Inferior parietal cortex (tissue), 1 donor: ENCODE measurements around the gene SYT1.
A peak's percentile ranks its signal among the peaks of the same experiment; 100 is the strongest.
"Not testable (repeated sequence)": the region's sequence is repeated elsewhere in the genome, so short reads cannot be mapped to it uniquely, and the experiment has no call there.

Source experiments
- DNase-seq: peaks from one replicate; pipeline ENCODE4 v3.0.0-alpha.2; 2016; ENCODE audit errors: extremely low spot score

Gene SYT1

GRCh38 chr12:78966926-78967325 is 102.4 kb downstream of the SYT1 start:
- DNase-seq: no peak

- no peak for DNase-seq
Measured at GRCh38 chr12:78968226-78968625, 103.7 kb downstream of the SYT1 start.

GRCh38 chr12:78970041-78970440 is 105.5 kb downstream of the SYT1 start:
- DNase-seq: no peak

- no peak for DNase-seq
Measured at GRCh38 chr12:78977304-78977867, 112.8 kb downstream of the SYT1 start.

DNA sequence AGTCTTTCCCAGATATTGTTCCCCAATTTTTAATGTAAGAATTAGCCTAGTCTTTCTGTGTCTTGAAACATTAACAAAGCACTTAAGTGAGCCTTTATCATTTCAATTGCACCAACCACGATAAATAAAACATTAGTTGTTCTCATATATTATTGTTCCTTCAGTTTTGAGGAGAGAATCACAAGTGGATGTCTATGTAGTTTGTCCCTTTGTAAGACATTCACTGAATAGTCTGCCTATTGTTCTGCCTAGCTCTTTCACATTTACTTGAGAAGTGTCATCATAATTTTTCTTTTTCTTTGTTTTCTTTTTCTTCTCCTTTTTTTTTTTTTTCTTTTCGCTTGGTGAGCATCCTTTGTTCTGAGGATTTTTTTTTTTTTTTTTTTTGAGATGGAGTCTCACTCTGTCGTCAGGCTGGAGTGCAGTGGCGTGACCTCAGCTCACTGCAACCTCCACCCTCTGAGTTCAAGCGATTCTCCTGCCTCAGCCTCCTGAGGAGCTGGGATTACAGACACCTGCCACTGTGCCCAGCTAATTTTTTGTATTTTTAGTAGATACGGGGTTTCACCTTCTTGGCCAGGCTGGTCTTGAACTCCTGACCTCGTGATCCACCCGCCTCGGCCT is 129.7 kb downstream of the SYT1 start:
- DNase-seq: no peak

DNA sequence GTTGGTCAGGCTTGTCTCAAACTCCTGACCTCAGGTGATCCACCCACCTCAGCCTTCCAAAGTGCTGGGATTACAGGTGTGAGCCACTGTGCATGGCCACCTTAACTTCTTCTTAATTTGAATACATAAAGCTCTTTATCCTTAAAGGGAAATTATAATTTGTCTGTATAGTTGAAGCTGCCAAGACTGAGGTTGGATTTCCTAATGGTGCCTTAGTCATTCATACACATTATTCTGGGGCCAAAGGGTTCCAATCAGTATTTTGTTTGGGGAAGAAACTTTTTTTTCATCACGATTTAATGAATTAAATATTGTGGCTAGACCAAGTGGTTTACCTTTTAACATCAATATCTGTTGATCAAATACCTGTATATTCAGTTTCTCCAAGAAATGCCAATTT is 135.9 kb downstream of the SYT1 start:
- no peak for DNase-seq

DNA sequence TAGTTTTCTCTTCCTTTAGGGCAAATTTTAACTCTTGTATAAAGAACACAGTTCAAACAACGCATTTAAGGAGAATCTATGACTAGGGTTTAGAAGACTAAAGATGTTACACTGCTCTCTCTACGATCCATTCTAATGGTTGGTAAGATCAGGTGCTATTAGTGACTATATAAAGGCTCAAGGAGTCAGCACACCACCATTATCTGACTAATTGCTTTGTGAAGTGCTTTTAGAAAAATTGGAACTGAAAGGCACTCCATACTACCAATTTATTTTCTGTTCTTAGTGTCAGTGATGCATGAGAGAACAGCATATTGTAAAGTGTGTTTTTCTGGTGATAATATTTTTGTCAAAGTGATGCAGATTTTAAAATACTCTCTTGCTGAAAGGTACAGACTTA is 136.8 kb downstream of the SYT1 start:
- DNase-seq: no peak

GRCh38 chr12:79006306-79006705 is 141.7 kb downstream of the SYT1 start:
- no peak for DNase-seq

DNA sequence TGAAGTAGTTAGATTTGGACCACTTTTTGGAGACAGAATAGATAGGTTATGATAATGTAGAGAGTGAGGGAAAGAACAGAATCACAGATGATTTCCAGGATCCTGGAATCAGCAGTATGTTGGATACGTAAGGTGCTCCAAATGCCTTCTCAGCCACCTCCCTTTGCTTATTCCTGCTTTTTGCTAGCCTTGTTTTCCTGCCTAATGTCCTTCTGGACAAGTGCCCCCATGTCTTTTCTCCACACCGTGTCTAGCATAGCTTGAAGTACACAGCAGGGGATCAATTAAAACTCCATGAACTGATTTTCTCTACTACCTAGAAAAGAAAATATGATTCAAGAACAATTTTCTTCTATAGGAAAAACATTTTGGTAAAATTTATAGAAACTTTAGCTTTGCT is 144.0 kb downstream of the SYT1 start:
- DNase-seq: no peak

GRCh38 chr12:79012636-79013035 is 148.1 kb downstream of the SYT1 start:
- DNase-seq: no peak

DNA sequence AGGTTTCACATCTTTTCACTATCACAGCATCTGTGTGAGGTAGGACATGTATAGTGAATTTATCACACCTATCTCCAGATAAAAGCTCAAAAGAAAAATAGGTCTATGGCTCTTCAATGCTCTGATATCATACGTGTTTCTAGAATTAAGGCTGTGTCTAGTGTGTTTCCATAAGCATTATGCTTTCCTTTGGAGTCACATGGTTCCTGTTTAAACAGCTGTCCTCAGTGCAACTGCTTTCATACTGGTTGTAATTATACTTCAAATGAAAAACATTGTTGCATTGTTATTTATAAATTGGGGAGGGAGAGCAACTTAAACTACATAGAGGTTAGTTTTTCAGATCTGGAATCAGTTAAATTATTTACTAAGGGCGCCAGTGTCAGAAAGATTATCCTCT is 151.6 kb downstream of the SYT1 start:
- no peak for DNase-seq

DNA sequence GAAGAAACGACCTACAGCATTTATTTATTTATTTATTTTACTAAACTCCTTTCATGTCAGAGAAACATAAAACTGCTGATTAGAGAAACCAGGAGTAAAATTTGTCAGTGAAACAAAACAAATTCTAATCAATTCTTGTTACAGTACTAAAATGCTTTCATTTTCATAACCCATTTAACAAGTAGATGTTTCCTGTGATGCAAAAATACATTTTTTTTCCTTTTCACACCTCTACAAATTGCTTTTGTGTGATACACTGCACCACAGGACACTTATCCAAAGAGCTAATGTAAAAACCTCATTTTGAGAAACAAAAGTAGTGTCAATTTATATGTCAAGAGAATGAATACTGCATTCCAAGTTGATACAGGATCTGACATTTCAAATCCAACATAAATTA is 155.1 kb downstream of the SYT1 start:
- no peak for DNase-seq

DNA sequence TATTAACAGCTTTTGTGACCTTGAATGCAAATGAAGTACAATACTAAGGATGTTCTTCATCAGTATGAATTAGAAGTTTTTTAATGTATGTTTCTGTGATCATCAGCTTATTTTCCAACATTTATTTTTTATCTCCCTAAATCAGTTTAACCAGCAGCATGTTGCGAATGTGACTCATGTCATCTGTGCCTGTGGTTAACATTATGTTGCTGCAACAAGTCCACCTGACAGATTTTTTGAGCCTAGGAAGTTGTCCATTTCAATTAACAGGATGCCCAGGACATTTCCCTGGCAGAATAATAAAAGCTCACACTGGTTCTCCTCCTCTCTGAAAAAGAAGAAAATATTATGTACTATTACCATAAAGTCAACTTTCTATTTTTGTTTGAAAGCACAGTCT is 155.5 kb downstream of the SYT1 start:
- no peak for DNase-seq

DNA sequence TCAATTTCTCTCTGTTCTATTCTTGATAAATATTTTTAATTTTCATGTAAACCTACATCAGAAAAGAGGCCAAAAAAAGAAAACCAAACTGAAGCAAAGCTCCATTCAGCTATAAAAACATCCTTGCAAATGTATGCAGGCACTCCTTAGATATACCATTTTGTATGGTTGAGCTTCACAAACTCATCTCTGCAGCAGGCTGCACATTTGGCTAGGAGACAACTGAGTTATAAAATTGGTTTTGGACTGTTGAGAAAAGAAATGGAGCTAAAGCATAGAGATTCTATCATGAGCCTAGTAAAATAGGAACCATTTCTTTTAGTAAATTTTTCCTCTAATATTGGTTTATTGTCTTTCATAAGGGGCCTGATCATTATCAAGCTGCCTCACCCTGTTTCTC is 156.4 kb downstream of the SYT1 start:
- peak; percentile 35 for DNase-seq

GRCh38 chr12:79023261-79023660 is 158.7 kb downstream of the SYT1 start:
- no peak for DNase-seq

- DNase-seq: no peak
Measured at GRCh38 chr12:79023784-79024183, 159.2 kb downstream of the SYT1 start.

GRCh38 chr12:79033788-79034187 is 169.2 kb downstream of the SYT1 start:
- DNase-seq: no peak

GRCh38 chr12:79044748-79045147 is 180.2 kb downstream of the SYT1 start:
- DNase-seq: not testable (repeated sequence)

- not testable (repeated sequence) for DNase-seq
Measured at GRCh38 chr12:79045149-79045703, 180.7 kb downstream of the SYT1 start.

- no peak for DNase-seq
Measured at GRCh38 chr12:79046021-79046420, 181.4 kb downstream of the SYT1 start.

DNA sequence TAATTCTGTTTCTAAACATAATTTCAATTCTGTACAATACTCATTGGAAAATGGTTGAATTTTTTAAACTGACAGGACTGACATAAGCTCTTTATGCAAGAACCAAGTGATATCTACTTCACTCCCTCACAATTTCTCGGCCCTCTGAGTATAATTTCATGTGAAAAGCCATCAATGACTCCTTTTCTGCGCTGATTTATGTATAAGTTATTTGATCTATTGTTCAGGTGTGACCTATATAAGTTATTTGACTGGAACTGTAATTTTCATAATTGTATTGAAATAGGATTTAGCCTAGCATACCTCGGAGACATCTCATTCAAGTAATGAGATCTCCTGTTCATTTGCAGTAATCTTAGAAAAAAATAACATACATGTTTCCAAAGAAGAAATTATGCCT is 184.4 kb downstream of the SYT1 start:
- DNase-seq: no peak

- DNase-seq: no peak
Measured at GRCh38 chr12:79053394-79053793, 188.8 kb downstream of the SYT1 start.

DNA sequence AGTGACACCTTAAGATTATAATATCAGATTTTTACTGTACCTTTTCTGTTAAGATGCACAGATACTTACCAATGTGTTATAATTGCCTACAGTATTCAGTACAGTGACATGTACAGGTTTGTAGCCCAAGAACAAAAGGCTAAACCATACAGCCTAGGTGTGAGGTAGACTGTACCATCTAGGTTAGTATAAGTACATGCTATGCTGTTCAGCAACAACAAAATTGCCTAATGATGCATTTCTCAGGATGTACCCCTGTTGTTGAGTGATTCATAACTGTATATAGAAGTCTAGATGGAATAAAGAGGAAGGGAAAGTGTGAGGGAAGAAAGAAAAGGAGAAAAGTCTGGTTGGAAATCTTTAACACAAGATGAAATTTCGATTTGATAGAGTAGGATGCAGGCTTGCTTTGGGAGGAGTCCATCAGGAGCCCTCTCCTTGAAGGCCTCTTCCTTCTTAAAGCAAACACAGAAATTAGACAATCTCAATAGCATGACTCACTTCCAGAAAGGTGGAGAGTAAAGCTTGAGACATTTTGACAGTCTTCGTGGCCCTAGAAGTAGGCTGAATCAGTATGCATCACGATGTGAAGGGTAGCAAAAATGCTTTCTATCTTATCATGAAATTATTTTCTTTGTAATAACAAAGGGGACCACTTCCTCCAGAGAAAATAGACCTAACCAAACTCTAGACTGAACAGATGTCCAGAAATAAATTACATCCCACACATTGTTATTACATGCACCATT is 191.5 kb downstream of the SYT1 start:
- no peak for DNase-seq
